ENCODE data around the gene SMTN. TPM values are rescaled to one million over a fixed set of nuclear protein-coding genes. Genes with fewer than 3 reads are reported as not detected.

SMTN gene
- total RNA-seq, 1 experiment from 2014 or later: 68.8 TPM

GRCh38 chr22:31103111-31103510, 22.0 kb downstream of the SMTN start:
- Histone ChIP-seq H3K4me3 (no peak overlapping the region), H3K9me2 (ENCODE audit: insufficient read depth) (no peaks in the 10 kb centered on the region), H3K27ac (no peak overlapping the region), H3K9me3 (ENCODE audit: insufficient read depth, low read depth) (no peaks in the 10 kb centered on the region), H3K36me3 (ENCODE audit: low read depth) (no peaks in the 10 kb centered on the region), H3K4me2 (no peak overlapping the region), H3F3A (ENCODE audit: insufficient read depth, low read depth) (peaks cover 45% of the 10 kb centered on the region), H2AFZ (no peak overlapping the region), H4K20me1 (ENCODE audit: insufficient read depth) (no peaks in the 10 kb centered on the region), H3K27me3 (ENCODE audit: insufficient read depth, low read depth) (no peaks in the 10 kb centered on the region), H3K79me2 (ENCODE audit: low read depth) (no peaks in the 10 kb centered on the region), H3K4me1 (replicated peaks; ENCODE audit: insufficient read depth) (peaks cover 23% of the 10 kb centered on the region)
- peak in 1 of 2 experiments; percentile 15 for DNase-seq
- CTCF ChIA-PET: no interaction called here
- intact Hi-C loops (cut with micrococcal nuclease; ENCODE audit: unreplicated experiment): loop anchor here (10.0 kb wide), 1 partner anchor 112 kb away; the partner anchor contains the start of gene LIMK2
- POLR2A ChIA-PET (ENCODE audit: unreplicated experiment): no interaction called here
- TF ChIP-seq CTCF (conservative IDR thresholded peaks at IDR 0.05): no peak
- no peak for TF ChIP-seq EZH2 (IDR thresholded peaks at IDR 0.05; ENCODE audit: low read depth)
- BruUV-seq (replicated peaks): no TSS peak

- Histone ChIP-seq H3K79me2 (ENCODE audit: low read depth) (no peaks in the 10 kb centered on the region), H3F3A (ENCODE audit: insufficient read depth, low read depth) (peaks cover 48% of the 10 kb centered on the region), H2AFZ (no peak overlapping the region), H3K9me2 (ENCODE audit: insufficient read depth) (no peaks in the 10 kb centered on the region), H3K9me3 (ENCODE audit: insufficient read depth, low read depth) (no peaks in the 10 kb centered on the region), H4K20me1 (ENCODE audit: insufficient read depth) (no peaks in the 10 kb centered on the region), H3K4me1 (replicated peaks; ENCODE audit: insufficient read depth) (peaks cover 27% of the 10 kb centered on the region), H3K27me3 (ENCODE audit: insufficient read depth, low read depth) (no peaks in the 10 kb centered on the region), H3K36me3 (ENCODE audit: low read depth) (no peaks in the 10 kb centered on the region), H3K4me2 (no peak overlapping the region), H3K27ac (no peak overlapping the region), H3K4me3 (no peak overlapping the region)
- TF ChIP-seq CTCF (conservative IDR thresholded peaks at IDR 0.05) (no peak), EZH2 (IDR thresholded peaks at IDR 0.05; ENCODE audit: low read depth) (no peak)
- CTCF ChIA-PET: no interaction called here
- BruUV-seq (replicated peaks): no TSS peak
- intact Hi-C loops (cut with micrococcal nuclease; ENCODE audit: unreplicated experiment): loop anchor here (10.0 kb wide), 1 partner anchor 111 kb away; the partner anchor contains the start of gene LIMK2
- peak in 1 of 2 experiments; percentile 20 for DNase-seq
- POLR2A ChIA-PET (ENCODE audit: unreplicated experiment): no interaction called here
Observed at GRCh38 chr22:31103899-31104694, 23.0 kb downstream of the SMTN start.

GRCh38 chr22:31104869-31105268, 23.8 kb downstream of the SMTN start:
- ChIA-PET POLR2A (ENCODE audit: unreplicated experiment) (no interaction called here), CTCF (no interaction called here)
- no peak overlapping the region for H3K4me2 ChIP-seq
- TF ChIP-seq CTCF (conservative IDR thresholded peaks at IDR 0.05): no peak
- TF ChIP-seq EZH2 (IDR thresholded peaks at IDR 0.05; ENCODE audit: low read depth): no peak
- H3K79me2 ChIP-seq (ENCODE audit: low read depth): no peaks in the 10 kb centered on the region
- no peaks in the 10 kb centered on the region for H3K9me2 ChIP-seq (ENCODE audit: insufficient read depth)
- H3K4me3 ChIP-seq: no peak overlapping the region
- intact Hi-C loops (cut with micrococcal nuclease; ENCODE audit: unreplicated experiment): loop anchor here (10.0 kb wide), 1 partner anchor 110 kb away; the partner anchor contains the start of gene LIMK2
- peaks cover 27% of the 10 kb centered on the region for H3K4me1 ChIP-seq (replicated peaks; ENCODE audit: insufficient read depth)
- no peaks in the 10 kb centered on the region for H3K27me3 ChIP-seq (ENCODE audit: insufficient read depth, low read depth)
- H2AFZ ChIP-seq: no peak overlapping the region
- H3K9me3 ChIP-seq (ENCODE audit: insufficient read depth, low read depth): no peaks in the 10 kb centered on the region
- peaks cover 48% of the 10 kb centered on the region for H3F3A ChIP-seq (ENCODE audit: insufficient read depth, low read depth)
- H3K36me3 ChIP-seq (ENCODE audit: low read depth): no peaks in the 10 kb centered on the region
- H3K27ac ChIP-seq: no peak overlapping the region
- peak in 1 of 2 experiments; percentile 2 for DNase-seq
- no peaks in the 10 kb centered on the region for H4K20me1 ChIP-seq (ENCODE audit: insufficient read depth)
- BruUV-seq (replicated peaks): no TSS peak
